ENCODE measurements around the gene CARMIL1.

The CARMIL1 gene

GRCh38 chr6:25407431-25407830, 128.3 kb downstream of the CARMIL1 start:
- DNase-seq (ENCODE audit: low read depth, low spot score): no peak

- no peak for DNase-seq (ENCODE audit: low read depth, low spot score)
These were observed 130.9 kb downstream of the CARMIL1 start for GRCh38 chr6:25410102-25410501.

- DNase-seq (ENCODE audit: low read depth, low spot score): no peak
These were observed 132.3 kb downstream of the CARMIL1 start for GRCh38 chr6:25411316-25411950.

GRCh38 chr6:25413207-25413905, 134.2 kb downstream of the CARMIL1 start:
- DNase-seq (ENCODE audit: low read depth, low spot score): no peak

GRCh38 chr6:25414168-25414567, 135.0 kb downstream of the CARMIL1 start:
- DNase-seq (ENCODE audit: low read depth, low spot score): no peak

GRCh38 chr6:25414755-25415154, 135.6 kb downstream of the CARMIL1 start:
- DNase-seq (ENCODE audit: low read depth, low spot score): no peak

- no peak for DNase-seq (ENCODE audit: low read depth, low spot score)
These were observed 136.1 kb downstream of the CARMIL1 start for GRCh38 chr6:25415274-25415673.

GRCh38 chr6:25415701-25416100, 136.5 kb downstream of the CARMIL1 start:
- no peak for DNase-seq (ENCODE audit: low read depth, low spot score)

GRCh38 chr6:25417046-25417605, 138.0 kb downstream of the CARMIL1 start:
- DNase-seq (ENCODE audit: low read depth, low spot score): no peak

- no peak for DNase-seq (ENCODE audit: low read depth, low spot score)
These were observed 139.4 kb downstream of the CARMIL1 start for GRCh38 chr6:25418454-25419052.

- no peak for DNase-seq (ENCODE audit: low read depth, low spot score)
These were observed 140.7 kb downstream of the CARMIL1 start for GRCh38 chr6:25419879-25420278.

- no peak for DNase-seq (ENCODE audit: low read depth, low spot score)
These were observed 144.2 kb downstream of the CARMIL1 start for GRCh38 chr6:25423358-25423757.

- DNase-seq (ENCODE audit: low read depth, low spot score): no peak
These were observed 145.1 kb downstream of the CARMIL1 start for GRCh38 chr6:25424303-25424702.

GRCh38 chr6:25427549-25427948, 148.4 kb downstream of the CARMIL1 start:
- no peak for DNase-seq (ENCODE audit: low read depth, low spot score)

- no peak for DNase-seq (ENCODE audit: low read depth, low spot score)
These were observed 149.7 kb downstream of the CARMIL1 start for GRCh38 chr6:25428758-25429317.

GRCh38 chr6:25431306-25431974, 152.3 kb downstream of the CARMIL1 start:
- no peak for DNase-seq (ENCODE audit: low read depth, low spot score)

GRCh38 chr6:25431975-25432307, 152.8 kb downstream of the CARMIL1 start:
- no peak for DNase-seq (ENCODE audit: low read depth, low spot score)

GRCh38 chr6:25434921-25435320, 155.7 kb downstream of the CARMIL1 start:
- no peak for DNase-seq (ENCODE audit: low read depth, low spot score)

- no peak for DNase-seq (ENCODE audit: low read depth, low spot score)
These were observed 156.3 kb downstream of the CARMIL1 start for GRCh38 chr6:25435416-25435985.

GRCh38 chr6:25436760-25437159, 157.6 kb downstream of the CARMIL1 start:
- DNase-seq (ENCODE audit: low read depth, low spot score): no peak

- DNase-seq (ENCODE audit: low read depth, low spot score): no peak
These were observed 160.2 kb downstream of the CARMIL1 start for GRCh38 chr6:25439368-25439767.

Data from activated naive CD8-positive, alpha-beta T cell treated with anti-CD3 and anti-CD28 coated beads, Interleukin-2, amount 50 U/mL, for 16 hours (primary cell).